IMR-90 (cell line): ENCODE data around the gene CAND2. TPM values are rescaled to one million over a fixed set of nuclear protein-coding genes. Genes with fewer than 3 reads are reported as not detected.

Experiments used
- ATAC-seq: fragments of 200-7000 bp; cut with Tn5 transposase; 2 replicates; pipeline ENCODE4 v1.9.1; 2020; ENCODE audit warnings: low read depth, mild to moderate bottlenecking, moderate library complexity
- BruUV-seq: library from RNA; stranded (reverse); fragments of 400-500 nt; replicated peaks from 2 replicates; lab custom pipeline; 2021; lab: Mats Ljungman, UMichigan
- CTCF ChIA-PET: fragments of 300-600 bp; formaldehyde crosslinking; extraction: SDS; loops from one replicate; lab custom pipeline; 2021; ENCODE audit warnings: antibody characterized with exemption; lab: Yijun Ruan, JAX
- POLR2A ChIA-PET: fragments of 300-600 bp; sonication (Branson Sonifier 250); formaldehyde crosslinking; loops from one replicate; lab custom pipeline; 2022; ENCODE audit warnings: antibody characterized with exemption; ENCODE audit not compliant: unreplicated experiment; lab: Charles Lee
- DNase-seq: peaks from one replicate; pipeline ENCODE4 v3.0.0; 2013
- H2AFZ ChIP-seq: replicated peaks from 2 replicates; pipeline ENCODE3; 2013; ENCODE audit warnings: low read length, mild to moderate bottlenecking; ENCODE audit not compliant: poor library complexity
- H2AK5ac ChIP-seq: 2 replicates; pipeline ENCODE4 v1.6.1; 2013; ENCODE audit warnings: low read depth, low read length, inconsistent platforms
- H2AK9ac ChIP-seq: replicated peaks from 2 replicates; pipeline ENCODE3; 2013; ENCODE audit warnings: mild to moderate bottlenecking, low read depth, low read length, moderate library complexity; ENCODE audit not compliant: poor library complexity
- H2BK120ac ChIP-seq: 2 replicates; pipeline ENCODE4 v1.6.1; 2013; ENCODE audit warnings: low read depth, low read length, inconsistent platforms
- H2BK15ac ChIP-seq: 3 replicates; pipeline ENCODE4 v1.6.1; 2013; ENCODE audit warnings: low read depth, low read length, inconsistent platforms
- H2BK20ac ChIP-seq: 2 replicates; pipeline ENCODE4 v1.6.1; 2013; ENCODE audit warnings: low read depth, mild to moderate bottlenecking, inconsistent platforms, low read length, moderate library complexity
- H2BK5ac ChIP-seq: 2 replicates; pipeline ENCODE4 v1.6.1; 2013; ENCODE audit warnings: mild to moderate bottlenecking, low read depth, low read length, inconsistent platforms; ENCODE audit not compliant: poor library complexity, severe bottlenecking
- H3K14ac ChIP-seq: replicated peaks from 2 replicates; pipeline ENCODE4 v1.6.1; 2013; ENCODE audit warnings: low read depth, low read length, inconsistent platforms
- H3K18ac ChIP-seq: 2 replicates; pipeline ENCODE4 v1.6.1; 2013; ENCODE audit warnings: low read depth, low read length, control low read depth
- H3K23ac ChIP-seq: 2 replicates; pipeline ENCODE4 v1.6.1; 2013; ENCODE audit warnings: low read depth, low read length, inconsistent platforms
- H3K27ac ChIP-seq: 2 replicates; pipeline ENCODE4 v1.5.1; 2013; ENCODE audit warnings: mild to moderate bottlenecking, control low read depth, low read length; ENCODE audit not compliant: insufficient read depth
- H3K27me3 ChIP-seq: 2 replicates; pipeline ENCODE4 v1.6.1; 2013; ENCODE audit warnings: low read length; ENCODE audit not compliant: control insufficient read depth, insufficient read depth
- H3K36me3 ChIP-seq: 2 replicates; pipeline ENCODE4 v1.6.1; 2013; ENCODE audit warnings: low read length, mixed read lengths; ENCODE audit not compliant: control insufficient read depth, insufficient read depth
- H3K4ac ChIP-seq: 2 replicates; pipeline ENCODE4 v1.6.1; 2013; ENCODE audit warnings: low read depth, low read length, inconsistent platforms
- H3K4me1 ChIP-seq: 2 replicates; pipeline ENCODE4 v1.6.1; 2013; ENCODE audit warnings: low read length, mixed read lengths; ENCODE audit not compliant: control insufficient read depth, insufficient read depth
- H3K4me2 ChIP-seq: 2 replicates; pipeline ENCODE4 v1.6.1; 2013; ENCODE audit warnings: low read depth, mild to moderate bottlenecking, control low read depth, low read length, moderate library complexity
- H3K4me3 ChIP-seq: 2 replicates; pipeline ENCODE4 v1.5.1; 2013; ENCODE audit warnings: low read depth, mild to moderate bottlenecking, control low read depth, low read length, moderate library complexity; ENCODE audit not compliant: insufficient read depth
- H3K56ac ChIP-seq: 2 replicates; pipeline ENCODE4 v1.6.1; 2013; ENCODE audit warnings: low read length, inconsistent platforms; ENCODE audit not compliant: insufficient read depth; ENCODE audit errors: extremely low read depth
- H3K79me1 ChIP-seq, 2 experiments: 2 replicates each; pipeline ENCODE4 v1.6.1; 2013; ENCODE audit warnings: low read length in 2 of 2, inconsistent platforms in 1 of 2, low read depth in 1 of 2
- H3K9ac ChIP-seq: 2 replicates; pipeline ENCODE4 v1.6.1; 2013; ENCODE audit warnings: low read depth, low read length, control low read depth
- H3K9me1 ChIP-seq: 2 replicates; pipeline ENCODE4 v1.6.1; 2013; ENCODE audit warnings: low read length, inconsistent platforms; ENCODE audit not compliant: insufficient read depth
- H3K9me3 ChIP-seq: 2 replicates; pipeline ENCODE4 v1.6.1; 2013; ENCODE audit warnings: low read length; ENCODE audit not compliant: control insufficient read depth, insufficient read depth
- H4K20me1 ChIP-seq: 2 replicates; pipeline ENCODE4 v1.6.1; 2013; ENCODE audit warnings: low read length, inconsistent platforms; ENCODE audit not compliant: insufficient read depth
- H4K5ac ChIP-seq: 2 replicates; pipeline ENCODE4 v1.6.1; 2013; ENCODE audit warnings: mild to moderate bottlenecking, low read depth, low read length, control low read depth
- H4K8ac ChIP-seq, 2 experiments: 2 replicates each; pipeline ENCODE4 v1.6.1; 2013; ENCODE audit warnings: low read depth in 2 of 2, low read length in 2 of 2, control low read depth in 1 of 2, inconsistent platforms in 1 of 2
- H4K91ac ChIP-seq: 2 replicates; pipeline ENCODE4 v1.6.1; 2013; ENCODE audit warnings: low read depth, low read length, inconsistent platforms; ENCODE audit not compliant: insufficient read depth
- CEBPB ChIP-seq: IDR thresholded peaks from 2 replicates; pipeline ENCODE4 v1.6.1; 2012; ENCODE audit warnings: low read depth, low read length, improper control_type of control experiment
- CHD1 ChIP-seq: IDR thresholded peaks from 2 replicates; pipeline ENCODE4 v1.6.1; 2012; ENCODE audit warnings: low read depth, low read length, improper control_type of control experiment
- MXI1 ChIP-seq: IDR thresholded peaks from 2 replicates; pipeline ENCODE4 v1.6.1; 2012; ENCODE audit warnings: low read depth, mild to moderate bottlenecking, low read length, moderate library complexity, borderline replicate concordance
- RAD21 ChIP-seq: IDR thresholded peaks from 2 replicates; pipeline ENCODE4 v1.6.1; 2012; ENCODE audit warnings: low read length, improper control_type of control experiment
- WGBS, 2 experiments: methylation state at CpG; one replicate each; pipeline versions ENCODE4 v1.1.5 to v1.1.7; 2013; ENCODE audit warnings: missing lambda C conversion rate in 2 of 2; ENCODE audit not compliant: insufficient read length in 1 of 2; ENCODE audit errors: extremely low coverage in 2 of 2; 5-methylcytosine and 5-hydroxymethylcytosine counted together
- dilution Hi-C: fragments of 300-500 bp; cut with HindIII; formaldehyde crosslinking; loops from one replicate; pipeline ENCODE4 v1.14.3; 2018; ENCODE audit warnings: low sequenced_read_pairs; ENCODE audit not compliant: unreplicated experiment
- in situ Hi-C: fragments of 300-500 bp; cut with MboI; formaldehyde crosslinking; loops from 3 replicates; pipeline ENCODE4 v1.14.3; 2019; ENCODE audit warnings: low sequenced_read_pairs, inconsistent platforms, mixed read lengths
- intact Hi-C: fragments of 100-400 bp; cut with micrococcal nuclease; formaldehyde crosslinking; loops from 2 replicates; pipeline ENCODE4 v1.10.0; 2022
- polyA plus RNA-seq, 3 experiments: library from polyadenylated mRNA; depleted of rRNA; stranded (reverse); fragments of >200 nt; gene quantifications; 2 replicates each; pipeline ENCODE4 v1.2.3, GENCODE V29; 2012; ENCODE audit warnings: low replicate concordance in 1 of 3
- total RNA-seq: library from RNA; depleted of rRNA; stranded (reverse); fragments of >200 nt; gene quantifications from 2 replicates; pipeline ENCODE4 v1.2.3, GENCODE V29; 2012

CAND2 gene
- total and polyA plus RNA-seq, 2 of the 4 experiments (the other 2 are of a cell fraction) = 2.9 to 4.9 TPM

DNA sequence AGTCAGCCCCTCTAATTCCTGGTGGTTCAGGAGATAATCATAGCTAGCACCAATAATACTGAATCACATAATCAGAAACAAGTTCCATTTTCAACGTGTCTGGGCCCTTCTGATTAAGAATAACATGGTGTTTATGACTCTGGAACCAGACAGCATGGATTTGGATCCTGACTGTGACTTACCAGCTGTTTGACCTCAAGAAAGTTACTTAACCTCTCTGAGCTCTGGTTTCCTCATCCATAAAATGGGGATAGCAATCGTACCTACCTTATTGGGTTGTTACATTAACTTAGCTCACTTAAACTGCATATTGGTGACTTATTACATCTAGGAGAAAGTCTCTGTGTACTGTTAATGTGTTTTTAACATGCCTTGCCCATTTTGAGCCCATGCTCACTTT, 26.7 kb upstream of the CAND2 start:
- no TSS peak for BruUV-seq
- intact Hi-C loops (no loop called here), dilution Hi-C loops (no loop called here), in situ Hi-C loops (no loop called here)
- no peak overlapping the region for H3K14ac ChIP-seq
- ATAC-seq (no peak), DNase-seq (no peak)
- H3K36me3 ChIP-seq = no peaks in the 10 kb centered on the region
- TF ChIP-seq MXI1 (no peak), CEBPB (no peak), CHD1 (no peak), RAD21 (no peak)
- no peak overlapping the region for H2AK9ac ChIP-seq
- no peak overlapping the region for H4K5ac ChIP-seq
- no peaks in the 10 kb centered on the region for H3K79me1 ChIP-seq
- no peak overlapping the region for H3K23ac ChIP-seq
- H2BK20ac ChIP-seq = no peak overlapping the region
- no peak overlapping the region for H3K4me3 ChIP-seq
- no peak overlapping the region for H3K27ac ChIP-seq
- no peak overlapping the region for H3K4ac ChIP-seq
- 0 out of 2 replicates have a peak, but pooled peaks cover 2% of the 10 kb centered on the region for H3K9me1 ChIP-seq
- H3K9me3 ChIP-seq = peaks cover 2% of the 10 kb centered on the region; the same call in 1 of the 2 replicates
- H4K8ac ChIP-seq = no peak overlapping the region
- H4K20me1 ChIP-seq = no peaks in the 10 kb centered on the region
- ChIA-PET POLR2A (no interaction called here), CTCF (no interaction called here)
- no peak overlapping the region for H3K56ac ChIP-seq
- H3K18ac ChIP-seq = no peak overlapping the region
- no peak overlapping the region for H2BK120ac ChIP-seq
- peaks cover 3% of the 10 kb centered on the region for H3K27me3 ChIP-seq
- no peak overlapping the region for H3K4me2 ChIP-seq
- no peak overlapping the region for H2BK15ac ChIP-seq
- no peak overlapping the region for H3K9ac ChIP-seq
- no peak overlapping the region for H2AFZ ChIP-seq
- peaks cover 3% of the 10 kb centered on the region; the same call in 1 of the 2 replicates for H3K4me1 ChIP-seq
- WGBS, 2 experiments = no CpG with 5 or more reads among the region's 2 CpGs
- no peak overlapping the region for H2AK5ac ChIP-seq
- no peak overlapping the region for H4K91ac ChIP-seq
- no peak overlapping the region for H2BK5ac ChIP-seq
